RCC 7860 (cell line): ENCODE measurements around the gene CCL23.
"Not testable (repeated sequence)": the region's sequence is repeated elsewhere in the genome, so short reads cannot be mapped to it uniquely, and the experiment has no call there.

ENCODE experiments used
- DNase-seq: peaks from one replicate; pipeline ENCODE4 v3.0.0-alpha.2; 2015; ENCODE audit warnings: low spot score
- FAIRE-seq: peaks from 2 replicates; lab custom pipeline; 2012; peaks lifted over from hg19 to GRCh38; lab: Jason Lieb, UNC

Gene CCL23, protein sequence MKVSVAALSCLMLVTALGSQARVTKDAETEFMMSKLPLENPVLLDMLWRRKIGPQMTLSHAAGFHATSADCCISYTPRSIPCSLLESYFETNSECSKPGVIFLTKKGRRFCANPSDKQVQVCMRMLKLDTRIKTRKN

DNA sequence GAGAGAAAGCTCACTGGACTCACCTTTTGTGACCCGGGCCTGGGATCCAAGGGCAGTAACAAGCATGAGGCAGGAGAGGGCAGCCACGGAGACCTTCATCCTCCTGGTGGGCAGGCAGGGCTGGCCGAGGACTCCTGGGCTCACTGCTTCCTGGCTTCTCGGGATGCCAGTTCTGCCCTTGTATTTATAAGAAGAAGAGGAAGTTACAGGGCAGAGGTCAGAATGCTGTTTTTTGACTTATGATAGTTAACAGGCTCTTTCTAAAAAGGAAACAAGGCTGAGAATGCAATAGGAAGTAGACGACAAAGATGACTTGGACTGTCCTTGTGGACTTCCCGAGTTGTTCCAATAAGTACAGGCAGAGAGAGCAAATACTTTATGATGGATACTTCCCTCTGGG, at the start of gene CCL23:
Gene CCL23, minus strand, starts transcription at position 174 of the 400 bp plus-strand sequence. Its CDS starts 75 bp downstream, at position 99.
- FAIRE-seq (no peak), DNase-seq (no peak)

DNA sequence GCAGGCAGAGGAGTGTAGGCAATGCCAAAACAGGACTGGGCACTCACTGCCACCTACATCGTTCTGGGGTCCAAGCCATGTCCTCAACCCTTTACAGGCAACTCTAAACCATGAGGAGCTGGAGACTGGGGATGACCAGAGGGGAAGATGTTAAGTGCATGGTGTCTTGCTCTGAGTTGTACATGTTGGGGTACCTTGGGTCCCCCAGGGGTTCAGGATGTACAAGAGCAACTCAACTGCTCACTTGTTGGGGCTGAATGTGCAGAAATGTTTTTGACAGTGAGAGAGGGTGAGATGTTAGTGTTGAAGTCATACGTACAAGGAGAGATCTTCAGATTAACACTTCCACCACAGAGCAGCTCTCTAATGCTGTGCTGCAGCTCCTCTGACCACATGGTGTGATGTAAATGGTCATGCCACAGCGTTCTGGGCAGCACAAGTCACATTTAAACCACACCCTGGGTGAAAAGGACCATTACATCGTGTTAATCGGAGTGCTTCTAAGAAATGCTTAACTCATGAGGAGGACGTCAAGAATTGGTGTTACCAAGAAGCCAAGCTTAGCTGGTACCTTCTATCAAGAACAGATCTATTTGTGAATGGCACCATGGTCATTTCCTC, 48.7 kb upstream of the CCL23 start:
- no peak for DNase-seq
- no peak for FAIRE-seq

DNA sequence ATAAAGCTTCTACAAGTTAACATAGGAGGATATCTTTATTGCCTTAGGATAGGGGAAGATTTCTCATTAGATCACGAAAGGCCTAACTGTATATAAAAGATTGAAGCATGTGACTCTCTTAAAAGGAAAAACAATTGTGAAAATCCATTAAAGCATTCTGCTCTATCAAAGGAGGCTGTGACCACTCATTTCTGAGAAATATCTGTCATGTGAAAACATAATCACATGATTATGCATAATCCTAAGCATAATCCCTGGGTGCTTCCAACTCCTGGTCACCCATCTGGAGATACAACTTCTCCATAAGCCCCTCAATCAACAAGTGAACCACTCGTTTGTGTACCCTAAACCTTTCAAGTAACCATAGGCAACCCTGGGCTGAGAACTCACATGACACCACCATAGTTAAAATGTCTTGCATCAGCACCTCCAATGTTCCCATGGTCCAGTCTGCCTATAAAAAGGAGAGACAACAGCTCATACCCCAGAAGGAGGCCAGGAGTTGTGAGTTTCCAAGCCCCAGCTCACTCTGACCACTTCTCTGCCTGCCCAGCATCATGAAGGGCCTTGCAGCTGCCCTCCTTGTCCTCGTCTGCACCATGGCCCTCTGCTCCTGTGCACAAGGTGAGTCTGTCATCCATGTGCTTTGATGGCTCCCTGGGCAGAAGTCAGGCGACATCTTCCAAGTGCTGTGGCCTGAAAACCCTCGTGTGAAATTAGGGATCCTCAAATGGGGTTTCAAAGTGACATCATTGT, 46.2 kb upstream of the CCL23 start, which contains the start of gene CCL18:
Gene CCL18, plus strand, starts transcription at position 487 of the 756 bp plus-strand sequence. Its CDS starts 71 bp downstream, at position 558.
- FAIRE-seq, result no peak
- DNase-seq, result no peak

DNA sequence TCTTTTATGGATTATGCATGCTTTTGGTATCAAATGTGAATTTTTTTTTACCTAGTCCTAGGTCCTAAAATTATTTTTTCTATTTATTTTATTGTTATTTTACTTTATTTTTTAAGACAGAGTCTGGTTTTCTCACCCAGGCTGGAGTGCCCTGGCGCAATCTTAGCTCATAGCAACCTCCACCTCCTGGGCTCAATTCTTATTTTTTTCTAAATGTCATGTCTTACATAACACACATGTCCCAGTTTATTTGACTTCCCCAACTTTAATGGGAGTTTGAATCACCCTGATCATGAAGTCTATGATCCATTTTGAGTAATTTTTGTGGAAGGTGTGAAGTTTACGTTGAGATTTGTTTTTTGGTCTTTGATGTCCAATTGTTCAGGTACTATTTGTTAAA, 43.0 kb upstream of the CCL23 start:
- DNase-seq (no peak), FAIRE-seq (no peak)

DNA sequence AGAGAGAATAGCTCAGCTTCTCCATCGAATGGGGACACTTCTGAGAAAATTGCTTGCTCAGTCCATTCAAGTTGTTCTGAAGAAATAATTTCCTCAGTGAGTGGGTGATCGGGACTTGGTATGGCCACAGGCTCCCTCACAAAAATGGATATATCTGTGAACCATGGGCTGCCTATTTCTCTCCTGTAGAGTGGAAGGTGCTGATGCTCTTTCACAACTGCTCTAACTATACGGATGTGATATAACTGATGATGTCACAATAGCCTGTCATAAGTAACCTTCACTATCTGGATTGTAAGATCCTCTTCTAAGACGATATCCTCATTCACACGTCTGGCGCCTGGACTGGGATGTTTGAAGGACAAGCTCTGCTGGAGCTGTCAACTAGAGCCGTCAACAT, 41.6 kb upstream of the CCL23 start:
- DNase-seq (no peak), FAIRE-seq (no peak)

DNA sequence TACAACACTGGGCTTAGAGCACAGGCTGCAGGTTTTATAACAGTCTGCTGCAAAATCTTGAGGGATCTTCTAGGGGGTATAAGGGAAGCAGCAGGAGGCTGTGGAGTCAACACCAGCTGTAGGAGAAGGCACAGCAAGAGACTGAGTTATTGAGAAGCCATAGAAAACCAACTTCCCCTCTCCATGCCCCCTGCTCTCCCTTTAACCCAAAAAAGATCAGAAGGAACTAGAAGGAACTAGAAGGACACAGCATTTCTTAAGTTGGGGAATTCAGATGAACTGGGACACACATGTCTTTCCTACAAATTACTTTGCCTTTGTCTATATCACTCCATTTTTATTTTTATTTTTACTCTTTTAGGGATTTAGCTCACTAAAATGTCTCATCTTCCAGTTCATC, 40.1 kb upstream of the CCL23 start:
- FAIRE-seq (no peak), DNase-seq (no peak)

DNA sequence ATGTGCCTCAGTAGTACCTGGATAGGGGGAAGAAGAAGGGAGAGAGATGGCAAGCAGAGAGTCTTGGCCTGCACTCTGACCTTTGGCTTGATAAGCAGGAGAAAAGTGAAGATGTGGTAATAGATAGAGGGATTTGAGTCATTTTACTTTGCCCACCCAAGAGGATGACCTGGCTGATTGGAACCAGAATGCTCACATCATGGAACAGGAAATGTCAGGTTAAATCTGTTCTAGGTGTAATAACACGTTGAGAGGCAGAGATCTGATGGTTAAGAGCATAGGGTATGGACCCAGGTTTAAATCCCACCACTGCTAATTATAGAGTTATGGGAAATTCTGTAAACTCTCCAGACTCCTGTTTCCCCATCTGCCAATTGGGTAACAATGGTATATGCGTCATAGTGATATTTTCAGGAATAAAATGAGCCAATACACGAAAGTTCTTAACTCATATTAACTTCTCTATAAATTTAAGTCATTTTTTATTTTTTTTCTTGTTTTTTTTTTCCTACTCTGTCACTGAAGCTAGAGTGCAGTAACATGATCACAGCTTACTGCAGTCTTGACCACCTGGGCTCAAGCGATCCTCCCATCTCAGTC, 38.2 kb upstream of the CCL23 start:
- DNase-seq, result no peak
- no peak for FAIRE-seq

DNA sequence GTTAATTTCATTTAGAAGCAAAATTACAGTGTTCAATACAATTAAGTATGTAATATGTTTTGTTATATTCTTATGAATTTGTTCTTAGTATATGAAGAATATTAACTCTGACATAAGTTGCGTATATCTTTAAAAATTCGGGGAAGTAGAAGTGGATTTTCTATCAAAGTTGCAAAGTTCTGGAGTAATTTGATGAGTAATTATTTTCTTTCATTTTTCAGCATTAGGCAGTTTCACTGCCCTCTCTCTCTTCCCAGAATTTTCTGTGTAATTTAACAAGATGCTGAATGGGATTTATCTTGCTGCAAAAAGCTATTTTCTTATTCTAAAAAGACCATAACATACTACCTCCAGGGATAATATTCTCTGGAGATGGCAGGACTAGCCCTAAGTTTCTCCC, 37.4 kb upstream of the CCL23 start:
- DNase-seq (no peak), FAIRE-seq (no peak)

DNA sequence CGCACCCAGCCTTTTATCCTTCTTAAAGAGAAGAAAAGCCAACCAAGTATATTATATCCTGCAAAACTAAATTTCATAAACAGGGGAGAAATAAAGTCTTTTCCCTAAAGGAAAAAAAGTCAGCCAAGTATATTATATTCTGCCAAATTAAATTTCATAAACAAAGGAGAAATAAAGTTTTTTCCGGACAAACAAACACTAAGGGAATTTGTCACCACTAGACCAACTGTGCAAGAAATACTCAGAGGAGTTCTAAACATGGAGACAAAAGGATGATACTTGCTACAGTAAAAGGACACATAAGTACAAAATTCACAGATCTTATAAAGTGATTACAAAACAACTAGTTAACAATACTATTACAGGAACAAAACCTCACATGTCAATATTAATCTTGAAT, 31.9 kb upstream of the CCL23 start:
- no peak for DNase-seq
- no peak for FAIRE-seq

DNA sequence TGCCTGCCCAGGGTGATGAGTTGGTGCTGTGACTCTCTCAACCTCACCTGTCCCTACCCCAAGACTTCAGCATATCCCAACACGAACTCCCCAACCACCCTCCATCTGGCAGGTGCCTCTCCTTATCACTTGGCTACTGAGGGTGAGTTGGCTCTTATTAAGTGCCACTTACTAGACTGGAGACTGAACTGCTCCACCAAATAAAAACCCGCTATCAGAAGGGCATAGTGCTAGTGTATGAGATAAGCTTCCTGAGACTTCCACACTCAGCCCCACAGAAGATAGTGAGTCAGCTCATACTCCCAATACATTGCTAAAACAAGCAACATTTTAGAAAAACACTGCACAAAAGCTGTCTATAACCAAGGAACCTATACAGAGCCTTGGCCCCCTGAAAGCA, 30.3 kb upstream of the CCL23 start:
- DNase-seq (no peak), FAIRE-seq (no peak)

DNA sequence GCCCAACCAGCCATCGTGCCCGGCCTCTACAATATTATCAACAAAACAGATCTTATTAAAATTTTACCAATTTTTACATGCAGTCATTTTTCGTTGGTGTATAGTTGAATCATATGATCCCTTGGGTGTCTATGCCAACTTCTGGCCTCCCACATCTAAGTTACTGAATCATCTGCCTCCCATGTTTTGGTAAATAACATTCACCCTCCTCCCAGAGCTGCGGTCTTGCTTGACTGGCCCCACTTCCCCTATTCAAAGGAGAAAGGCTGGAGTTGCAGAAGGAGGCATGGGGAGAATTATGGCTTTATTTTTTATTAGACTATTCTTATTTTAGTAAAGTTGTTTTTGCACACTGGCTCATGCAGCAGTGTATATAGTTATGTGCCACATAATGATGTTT, 18.5 kb upstream of the CCL23 start:
- DNase-seq, result no peak
- FAIRE-seq, result no peak

DNA sequence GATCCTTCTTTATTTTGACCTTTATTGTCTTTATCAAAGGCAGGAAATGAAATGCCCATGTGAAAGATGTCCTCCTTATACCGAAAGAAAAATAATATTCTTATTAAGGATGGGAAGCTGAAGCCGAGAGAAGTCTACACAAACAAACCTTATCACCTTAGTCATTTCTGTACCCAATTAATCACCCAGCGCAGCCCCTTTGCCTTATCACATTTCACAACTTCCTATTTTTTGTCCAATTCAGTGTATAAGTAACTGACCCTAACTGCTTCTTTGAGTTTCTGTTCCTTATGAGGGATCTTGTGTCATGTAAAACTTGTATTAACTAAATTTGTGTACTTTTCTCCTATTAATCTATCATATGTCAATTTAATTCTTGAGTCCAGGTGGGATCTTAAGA, 16.4 kb upstream of the CCL23 start:
- FAIRE-seq (no peak), DNase-seq (no peak)

DNA sequence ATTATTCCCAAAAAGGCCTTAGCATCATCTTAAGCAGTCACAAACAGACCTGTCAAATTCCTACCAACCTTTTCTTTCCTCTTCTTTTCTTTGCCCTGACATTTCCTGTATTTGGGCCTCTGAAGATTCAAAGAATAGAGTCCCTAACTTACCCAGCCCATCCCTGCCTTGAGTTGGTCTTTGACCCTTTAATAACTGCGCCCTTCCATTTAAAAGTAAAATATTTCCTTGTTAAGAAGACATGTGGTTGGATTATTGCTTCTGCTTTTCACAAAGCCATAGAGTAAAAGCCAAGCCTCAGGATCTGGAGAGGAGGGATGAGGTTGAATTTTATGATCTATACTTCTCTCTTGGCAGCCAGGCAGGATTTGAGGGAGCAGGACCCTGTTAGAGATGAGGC, 13.2 kb upstream of the CCL23 start:
- DNase-seq (no peak), FAIRE-seq (no peak)

DNA sequence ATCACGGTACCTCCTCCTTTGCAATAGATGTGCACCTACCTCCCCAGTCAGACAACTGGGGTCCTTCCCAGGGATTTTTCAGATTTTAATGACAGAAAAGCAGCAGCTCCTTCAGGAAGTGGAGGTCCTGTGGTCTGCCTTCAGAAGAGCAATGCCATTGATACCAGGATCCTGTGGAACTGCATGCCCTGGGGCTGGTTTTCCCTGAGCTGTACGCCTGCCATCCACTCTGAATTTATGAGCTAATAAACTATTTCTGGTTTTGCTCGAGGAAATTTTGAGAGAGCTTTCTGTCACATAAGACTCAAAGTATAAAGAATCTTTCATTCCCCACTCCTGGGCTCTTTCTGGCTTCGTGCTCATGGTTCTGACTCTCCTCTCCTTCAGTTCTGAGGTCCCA, 10.0 kb upstream of the CCL23 start:
- DNase-seq (no peak), FAIRE-seq (no peak)

DNA sequence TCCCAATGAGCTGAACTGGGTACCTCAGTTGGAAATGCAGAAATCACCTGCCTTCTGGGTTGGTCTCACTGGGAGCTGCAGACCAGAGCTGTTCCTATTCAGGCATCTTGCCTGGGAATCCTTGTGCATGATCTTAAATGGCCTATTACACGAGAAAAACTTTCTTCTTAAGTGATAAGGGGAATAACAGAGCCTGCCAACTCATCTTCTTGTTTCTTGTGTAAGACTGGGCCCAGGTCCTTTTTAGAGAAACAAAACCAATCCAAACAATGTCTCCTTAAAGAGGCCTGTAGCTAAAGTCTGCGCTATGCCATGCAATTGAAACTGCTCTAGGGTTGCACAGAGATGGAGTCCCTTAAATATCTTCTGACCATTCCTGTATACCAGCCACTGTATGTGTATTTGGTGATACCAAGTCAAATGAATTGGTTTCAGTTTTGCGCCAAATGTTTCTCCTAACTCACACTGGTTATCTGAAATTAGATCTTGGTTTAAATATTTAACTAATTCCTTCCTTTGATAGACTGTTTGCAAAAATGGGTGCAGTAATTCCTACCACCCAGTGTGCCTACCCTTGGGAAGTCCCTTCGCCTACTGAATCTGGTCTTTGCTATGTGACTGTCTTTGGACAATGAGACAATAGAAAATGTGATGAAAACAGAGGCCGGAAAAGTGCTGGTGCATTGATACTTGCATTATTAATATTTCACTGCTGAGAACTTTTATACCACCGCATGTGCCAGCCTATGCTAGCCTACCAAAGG, 6.5 kb upstream of the CCL23 start:
- no peak for FAIRE-seq
- DNase-seq, result no peak

DNA sequence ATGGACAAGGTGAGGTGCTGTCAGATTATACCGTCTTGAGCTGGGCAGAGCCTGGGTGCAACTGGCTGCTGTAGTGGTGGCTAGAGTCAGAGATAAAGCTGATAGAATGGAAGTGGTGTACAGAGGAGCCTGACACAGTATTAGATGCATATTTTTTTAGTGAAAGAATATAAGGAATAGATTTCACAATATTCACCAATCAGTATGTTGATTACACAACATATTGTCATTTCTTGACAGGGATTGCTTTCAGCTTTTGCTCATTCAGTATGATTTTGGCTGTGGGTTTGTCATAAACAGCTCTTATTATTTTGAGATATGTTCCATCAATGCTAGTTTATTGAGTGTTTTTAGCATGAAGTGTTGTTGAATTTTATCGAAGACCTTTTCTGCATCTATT, 1.7 kb upstream of the CCL23 start:
- DNase-seq, result no peak
- no peak for FAIRE-seq

DNA sequence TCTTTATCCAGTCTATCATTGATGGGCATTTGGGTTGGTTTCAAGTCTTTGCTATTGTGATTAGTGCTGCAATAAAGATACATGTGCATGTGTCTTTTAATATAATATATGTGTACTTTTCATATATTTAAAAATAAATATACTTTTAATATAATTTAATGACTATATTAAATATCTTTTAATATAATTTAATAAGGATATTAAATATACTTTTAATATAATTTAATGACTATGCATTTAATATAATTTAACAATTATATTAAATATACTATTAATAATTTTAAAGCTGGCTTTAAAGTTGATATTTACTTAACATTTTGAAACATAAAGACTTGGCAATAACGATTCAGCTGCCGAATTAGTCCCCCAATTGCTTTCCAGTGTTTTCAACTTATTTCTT, 1.2 kb downstream of the CCL23 start:
- DNase-seq, result no peak
- FAIRE-seq, result no peak

DNA sequence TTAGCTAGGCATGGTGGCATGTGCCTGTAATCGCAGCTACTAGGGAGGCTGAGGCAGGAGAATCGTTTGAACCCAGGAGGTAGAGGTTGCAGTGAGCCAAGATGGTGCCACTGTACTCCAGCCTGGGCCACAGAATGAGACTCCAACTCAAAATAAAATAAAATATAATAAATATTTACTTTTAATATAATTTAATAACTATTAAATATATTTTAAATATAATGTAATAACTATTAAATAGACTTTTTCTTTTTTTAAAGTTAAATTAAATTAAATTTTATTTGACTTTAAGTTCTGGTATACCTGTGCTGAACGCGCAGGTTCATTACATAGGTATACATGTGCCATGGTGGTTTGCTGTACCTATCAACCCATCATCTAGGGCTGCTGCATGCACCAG, 1.9 kb downstream of the CCL23 start:
- not testable (repeated sequence) for FAIRE-seq, DNase-seq

DNA sequence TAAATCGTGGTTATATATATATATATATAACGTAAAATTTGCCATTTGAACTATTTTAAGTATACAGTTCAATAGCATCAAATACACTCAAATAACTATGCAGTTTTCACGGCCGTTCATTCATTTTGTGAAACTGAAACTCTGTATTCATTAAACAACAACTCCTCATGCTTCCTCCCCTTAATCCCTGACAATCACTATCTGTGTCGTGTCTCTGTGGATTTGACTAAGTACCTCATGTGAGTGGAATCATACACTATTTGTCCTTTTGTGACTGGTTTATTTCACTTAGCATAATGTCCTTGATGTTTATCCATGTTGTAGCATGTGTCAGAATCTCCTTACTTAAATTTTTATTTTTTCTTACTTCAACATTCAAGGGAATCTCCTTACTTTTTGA, 2.8 kb downstream of the CCL23 start:
- no peak for DNase-seq
- no peak for FAIRE-seq

DNA sequence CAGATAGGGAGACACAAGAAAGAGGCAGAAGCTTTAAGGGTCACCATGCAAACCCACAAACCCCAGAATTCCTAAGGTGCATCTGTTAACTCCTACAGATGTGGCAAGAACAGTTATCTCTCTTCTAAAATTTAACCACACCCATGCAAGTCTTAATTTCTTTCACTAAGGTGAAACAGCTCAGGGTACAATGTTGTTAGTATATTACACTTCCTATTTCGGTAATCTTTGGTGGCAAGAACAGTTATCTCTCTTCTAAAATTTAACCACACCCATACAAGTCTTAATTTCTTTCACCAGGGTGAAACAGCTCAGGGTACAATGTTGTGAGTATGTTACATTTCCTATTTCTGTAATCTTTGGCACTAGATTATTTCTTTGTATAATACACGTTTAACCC, 6.6 kb downstream of the CCL23 start:
- FAIRE-seq (no peak), DNase-seq (no peak)

DNA sequence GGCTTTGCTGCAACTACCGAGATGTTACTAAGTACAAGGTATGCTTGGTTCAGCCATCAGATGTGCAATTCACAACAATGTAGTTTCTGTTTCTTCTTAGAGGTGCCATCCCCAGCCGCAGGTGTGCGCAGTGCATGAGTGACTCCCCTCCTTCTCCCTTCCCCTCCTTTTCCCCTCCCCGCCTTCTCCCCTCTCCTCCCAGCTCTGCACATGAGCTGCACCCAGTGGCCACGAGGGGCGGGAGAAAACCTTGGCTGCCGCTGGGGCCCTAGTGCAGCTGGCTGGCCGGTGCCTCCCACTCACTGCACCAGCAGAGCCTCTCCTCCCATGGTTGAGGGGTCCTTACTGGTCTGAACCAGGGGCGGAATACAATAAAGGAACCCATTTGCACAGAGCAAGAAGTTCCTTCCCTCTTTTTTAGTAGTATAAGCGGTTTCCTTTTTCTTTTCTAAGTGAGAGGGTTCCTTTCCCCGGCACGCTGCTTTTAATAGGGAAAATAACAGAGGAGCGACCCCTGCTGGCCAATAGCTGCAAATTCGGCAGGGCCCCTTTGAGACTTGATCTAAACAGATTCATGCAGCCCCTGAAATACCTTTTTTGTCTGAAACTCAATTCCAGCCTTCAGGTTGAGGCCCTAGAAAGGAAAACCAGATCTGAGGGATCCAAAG, 8.6 kb downstream of the CCL23 start:
- no peak for DNase-seq
- FAIRE-seq, result no peak
